ENCODE data around the gene MARCHF10.
A peak's percentile ranks its signal among the peaks of the same experiment; 100 is the strongest.

Gene MARCHF10

DNA sequence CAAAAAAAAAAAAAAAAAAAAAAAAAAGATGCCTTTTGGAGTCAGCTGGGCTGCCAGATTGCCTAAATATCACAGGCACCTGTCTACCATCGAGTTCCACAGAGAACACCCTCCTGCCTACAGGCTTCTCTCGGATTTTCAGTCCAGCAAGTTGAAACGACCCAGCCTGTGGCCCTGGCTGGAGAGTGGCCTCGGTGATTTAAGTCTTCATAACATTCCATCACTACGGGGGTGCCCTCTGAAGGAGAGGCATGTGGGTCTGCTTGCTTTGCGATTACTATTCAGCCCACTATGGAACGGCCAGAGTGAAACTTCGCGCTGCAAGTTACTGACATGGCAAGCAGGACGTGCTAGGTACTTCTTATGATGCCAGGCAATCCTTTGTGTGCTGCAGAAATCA lies 42.8 kb downstream of the MARCHF10 start:
- no peak overlapping the region for H3K4me2 ChIP-seq (ENCODE audit: insufficient read depth, low read length, poor library complexity, severe bottlenecking)
- peak overlapping the region; percentile 53 for H2AFZ ChIP-seq (ENCODE audit: low read length)
- H3K14ac ChIP-seq (ENCODE audit: low read length): no peak overlapping the region
- H4K91ac ChIP-seq (ENCODE audit: low read depth, low read length, poor library complexity): no peak overlapping the region
- no peaks in the 10 kb centered on the region for H3K79me1 ChIP-seq (ENCODE audit: low read depth, low read length)
- H2BK15ac ChIP-seq (ENCODE audit: low read length): no peak overlapping the region
- WGBS, 2 donors (ENCODE audit: extremely low coverage in 2 of 2, insufficient read length in 2 of 2, insufficient replicate concordance in 1 of 2): no CpG with 5 or more reads among the region's 10 CpGs
- H3K9me3 ChIP-seq (replicated peaks in 1 of 2; ENCODE audit: control insufficient read depth in 2 of 2, insufficient read depth in 1 of 2, low read depth in 1 of 2, low read length in 2 of 2): peaks cover 0 to 2% of the 10 kb centered on the region in 2 donors
- H3K4me1 ChIP-seq (ENCODE audit: control insufficient read depth in 2 of 2, insufficient read depth in 1 of 2, low read depth in 1 of 2, low read length in 2 of 2): peaks cover 2 to 7% of the 10 kb centered on the region in 2 donors
- H2AK5ac ChIP-seq (ENCODE audit: low read depth, low read length): no peak overlapping the region
- no peak overlapping the region for H2BK120ac ChIP-seq (ENCODE audit: low read depth, low read length)
- H3K27me3 ChIP-seq (ENCODE audit: control insufficient read depth in 3 of 3, insufficient read depth in 3 of 3, low read depth in 1 of 3, low read length in 3 of 3): no peaks in the 10 kb centered on the region
- H3K27ac ChIP-seq (replicated peaks; ENCODE audit: low read length): no peak overlapping the region
- H4K8ac ChIP-seq (ENCODE audit: low read depth, low read length): no peak overlapping the region
- H3K18ac ChIP-seq (ENCODE audit: low read length): no peak overlapping the region
- H3K4me3 ChIP-seq (ENCODE audit: low read length in 2 of 2): no peak overlapping the region
- no peak for DNase-seq (ENCODE audit: low spot score)
- H2BK5ac ChIP-seq (ENCODE audit: low read length): no peak overlapping the region
- no peaks in the 10 kb centered on the region for H3K36me3 ChIP-seq (replicated peaks in 1 of 2; ENCODE audit: control insufficient read depth in 2 of 2, insufficient read depth in 2 of 2, low read length in 2 of 2)
- H2BK12ac ChIP-seq (ENCODE audit: low read length): no peak overlapping the region
- H3K4ac ChIP-seq (ENCODE audit: low read length): no peak overlapping the region
- H3K9ac ChIP-seq (ENCODE audit: low read depth, low read length, poor library complexity): no peak overlapping the region
- no peak overlapping the region for H3K23ac ChIP-seq (ENCODE audit: low read depth, low read length, poor library complexity)

DNA sequence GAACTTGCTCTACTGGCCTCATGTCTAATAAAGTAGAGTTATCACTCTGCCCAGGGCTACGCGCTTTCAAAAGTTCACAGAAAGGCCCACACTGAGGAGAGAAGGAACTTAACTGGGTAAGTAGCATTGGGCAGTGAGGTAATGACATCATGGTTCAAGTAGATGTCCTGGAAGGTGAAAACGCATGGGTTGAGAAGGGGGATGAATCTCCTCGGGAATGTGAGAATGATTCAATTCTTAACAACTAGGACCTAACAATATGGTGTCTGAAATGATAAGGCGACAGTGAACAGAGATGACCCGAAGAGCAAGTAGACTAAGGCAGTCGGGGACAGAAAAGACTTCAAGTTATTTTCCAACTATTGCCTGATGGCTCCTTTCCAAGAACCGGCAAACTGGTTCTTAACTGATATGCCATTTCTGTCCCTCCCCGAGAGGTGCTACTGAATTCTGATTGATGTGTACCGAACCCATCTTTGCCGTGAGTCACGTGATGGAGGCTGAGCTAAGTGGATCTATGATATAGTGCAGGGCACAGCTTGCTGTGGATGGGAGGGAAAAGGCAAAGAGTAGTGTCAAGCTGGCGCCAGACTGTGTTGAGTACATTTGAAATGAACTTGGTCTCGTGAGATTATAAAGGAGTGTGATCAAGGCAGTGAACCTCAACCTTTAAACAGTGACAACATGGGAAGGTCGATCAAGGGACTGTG lies 44.1 kb downstream of the MARCHF10 start:
- Histone ChIP-seq H3K79me1 (ENCODE audit: low read depth, low read length) (no peaks in the 10 kb centered on the region), H3K9ac (ENCODE audit: low read depth, low read length, poor library complexity) (no peak overlapping the region), H2AK5ac (ENCODE audit: low read depth, low read length) (no peak overlapping the region), H2BK15ac (ENCODE audit: low read length) (no peak overlapping the region), H4K8ac (ENCODE audit: low read depth, low read length) (no peak overlapping the region), H3K14ac (ENCODE audit: low read length) (no peak overlapping the region), H3K9me3 (replicated peaks in 1 of 2; ENCODE audit: control insufficient read depth in 2 of 2, insufficient read depth in 1 of 2, low read depth in 1 of 2, low read length in 2 of 2) (peaks cover 0 to 2% of the 10 kb centered on the region in 2 donors), H2AFZ (ENCODE audit: low read length) (no peak overlapping the region), H2BK120ac (ENCODE audit: low read depth, low read length) (no peak overlapping the region), H3K27ac (replicated peaks; ENCODE audit: low read length) (no peak overlapping the region), H2BK5ac (ENCODE audit: low read length) (no peak overlapping the region), H3K23ac (ENCODE audit: low read depth, low read length, poor library complexity) (no peak overlapping the region), H3K4ac (ENCODE audit: low read length) (no peak overlapping the region), H4K91ac (ENCODE audit: low read depth, low read length, poor library complexity) (no peak overlapping the region), H2BK12ac (ENCODE audit: low read length) (no peak overlapping the region), H3K18ac (ENCODE audit: low read length) (no peak overlapping the region), H3K4me2 (ENCODE audit: insufficient read depth, low read length, poor library complexity, severe bottlenecking) (no peak overlapping the region), H3K4me3 (ENCODE audit: low read length in 2 of 2) (no peak overlapping the region), H3K36me3 (replicated peaks in 1 of 2; ENCODE audit: control insufficient read depth in 2 of 2, insufficient read depth in 2 of 2, low read length in 2 of 2) (no peaks in the 10 kb centered on the region), H3K27me3 (ENCODE audit: control insufficient read depth in 3 of 3, insufficient read depth in 3 of 3, low read depth in 1 of 3, low read length in 3 of 3) (no peaks in the 10 kb centered on the region), H3K4me1 (ENCODE audit: control insufficient read depth in 2 of 2, insufficient read depth in 1 of 2, low read depth in 1 of 2, low read length in 2 of 2) (peaks cover 2 to 7% of the 10 kb centered on the region in 2 donors)
- DNase-seq (ENCODE audit: low spot score): no peak
- WGBS, 2 donors (ENCODE audit: extremely low coverage in 2 of 2, insufficient read length in 2 of 2, insufficient replicate concordance in 1 of 2): no CpG with 5 or more reads among the region's 15 CpGs

DNA sequence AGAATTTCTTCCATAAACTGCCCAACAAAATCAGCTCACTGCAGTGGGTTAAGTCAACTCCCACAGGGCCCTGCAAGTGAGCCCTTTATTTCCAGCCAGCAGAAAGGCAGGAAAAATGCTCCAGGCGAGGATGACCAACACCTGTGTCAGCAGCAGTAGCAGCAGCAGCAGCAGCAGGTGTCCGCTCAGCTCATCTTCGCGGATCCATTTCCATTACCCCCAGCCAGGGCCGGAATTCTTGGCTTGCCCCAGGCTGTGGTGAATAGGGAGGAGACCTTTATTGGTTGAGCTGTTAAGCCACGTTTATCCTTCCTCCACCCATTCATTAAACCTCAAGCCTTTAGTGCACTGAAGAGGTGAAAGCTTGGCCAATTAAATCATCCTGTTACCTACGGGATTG lies 46.2 kb downstream of the MARCHF10 start:
- Histone ChIP-seq H4K8ac (ENCODE audit: low read depth, low read length) (no peak overlapping the region), H3K27ac (replicated peaks; ENCODE audit: low read length) (peak overlapping the region; percentile 34), H3K4me1 (ENCODE audit: control insufficient read depth in 2 of 2, insufficient read depth in 1 of 2, low read depth in 1 of 2, low read length in 2 of 2) (peaks cover 2 to 6% of the 10 kb centered on the region in 2 donors), H2AFZ (ENCODE audit: low read length) (no peak overlapping the region), H3K23ac (ENCODE audit: low read depth, low read length, poor library complexity) (no peak overlapping the region), H2BK5ac (ENCODE audit: low read length) (no peak overlapping the region), H3K4ac (ENCODE audit: low read length) (no peak overlapping the region), H3K4me3 (ENCODE audit: low read length in 2 of 2) (no peak overlapping the region), H3K18ac (ENCODE audit: low read length) (no peak overlapping the region), H3K36me3 (replicated peaks in 1 of 2; ENCODE audit: control insufficient read depth in 2 of 2, insufficient read depth in 2 of 2, low read length in 2 of 2) (no peaks in the 10 kb centered on the region), H3K9ac (ENCODE audit: low read depth, low read length, poor library complexity) (no peak overlapping the region), H2AK5ac (ENCODE audit: low read depth, low read length) (no peak overlapping the region), H2BK12ac (ENCODE audit: low read length) (no peak overlapping the region), H3K9me3 (replicated peaks in 1 of 2; ENCODE audit: control insufficient read depth in 2 of 2, insufficient read depth in 1 of 2, low read depth in 1 of 2, low read length in 2 of 2) (peaks cover 0 to 2% of the 10 kb centered on the region in 2 donors), H3K14ac (ENCODE audit: low read length) (no peak overlapping the region), H3K4me2 (ENCODE audit: insufficient read depth, low read length, poor library complexity, severe bottlenecking) (no peak overlapping the region), H2BK120ac (ENCODE audit: low read depth, low read length) (no peak overlapping the region), H3K27me3 (ENCODE audit: control insufficient read depth in 3 of 3, insufficient read depth in 3 of 3, low read depth in 1 of 3, low read length in 3 of 3) (no peaks in the 10 kb centered on the region), H2BK15ac (ENCODE audit: low read length) (no peak overlapping the region), H4K91ac (ENCODE audit: low read depth, low read length, poor library complexity) (no peak overlapping the region), H3K79me1 (ENCODE audit: low read depth, low read length) (no peaks in the 10 kb centered on the region)
- WGBS, 2 donors (ENCODE audit: extremely low coverage in 2 of 2, insufficient read length in 2 of 2, insufficient replicate concordance in 1 of 2): no CpG with 5 or more reads among the region's 7 CpGs
- DNase-seq (ENCODE audit: low spot score): no peak

GRCh38 chr17:62760945-62761267 lies 47.2 kb downstream of the MARCHF10 start:
- H3K27ac ChIP-seq (replicated peaks; ENCODE audit: low read length): no peak overlapping the region
- H3K4me1 ChIP-seq (ENCODE audit: control insufficient read depth in 2 of 2, insufficient read depth in 1 of 2, low read depth in 1 of 2, low read length in 2 of 2): peaks cover 2 to 5% of the 10 kb centered on the region in 2 donors
- H3K23ac ChIP-seq (ENCODE audit: low read depth, low read length, poor library complexity): no peak overlapping the region
- no peak for DNase-seq (ENCODE audit: low spot score)
- H2AFZ ChIP-seq (ENCODE audit: low read length): no peak overlapping the region
- no peaks in the 10 kb centered on the region for H3K36me3 ChIP-seq (replicated peaks in 1 of 2; ENCODE audit: control insufficient read depth in 2 of 2, insufficient read depth in 2 of 2, low read length in 2 of 2)
- no peak overlapping the region for H3K9ac ChIP-seq (ENCODE audit: low read depth, low read length, poor library complexity)
- no peak overlapping the region for H2BK15ac ChIP-seq (ENCODE audit: low read length)
- no peak overlapping the region for H4K91ac ChIP-seq (ENCODE audit: low read depth, low read length, poor library complexity)
- H3K4me3 ChIP-seq (ENCODE audit: low read length in 2 of 2): no peak overlapping the region
- H2BK12ac ChIP-seq (ENCODE audit: low read length): no peak overlapping the region
- no peak overlapping the region for H3K18ac ChIP-seq (ENCODE audit: low read length)
- H2BK120ac ChIP-seq (ENCODE audit: low read depth, low read length): no peak overlapping the region
- no peak overlapping the region for H3K14ac ChIP-seq (ENCODE audit: low read length)
- H3K79me1 ChIP-seq (ENCODE audit: low read depth, low read length): no peaks in the 10 kb centered on the region
- WGBS, 2 donors (ENCODE audit: extremely low coverage in 2 of 2, insufficient read length in 2 of 2, insufficient replicate concordance in 1 of 2): no CpG with 5 or more reads among the region's 2 CpGs
- H2BK5ac ChIP-seq (ENCODE audit: low read length): no peak overlapping the region
- H3K4ac ChIP-seq (ENCODE audit: low read length): no peak overlapping the region
- H4K8ac ChIP-seq (ENCODE audit: low read depth, low read length): no peak overlapping the region
- no peaks in the 10 kb centered on the region for H3K27me3 ChIP-seq (ENCODE audit: control insufficient read depth in 3 of 3, insufficient read depth in 3 of 3, low read depth in 1 of 3, low read length in 3 of 3)
- H3K9me3 ChIP-seq (replicated peaks in 1 of 2; ENCODE audit: control insufficient read depth in 2 of 2, insufficient read depth in 1 of 2, low read depth in 1 of 2, low read length in 2 of 2): no peaks in the 10 kb centered on the region
- H2AK5ac ChIP-seq (ENCODE audit: low read depth, low read length): no peak overlapping the region
- no peak overlapping the region for H3K4me2 ChIP-seq (ENCODE audit: insufficient read depth, low read length, poor library complexity, severe bottlenecking)
